HuH-7 (cell line): ENCODE data around the gene SFXN5.

ENCODE experiments used
- DNase-seq: peaks from one replicate; pipeline ENCODE4 v3.0.0; 2011; ENCODE audit warnings: low spot score

The SFXN5 gene

DNA sequence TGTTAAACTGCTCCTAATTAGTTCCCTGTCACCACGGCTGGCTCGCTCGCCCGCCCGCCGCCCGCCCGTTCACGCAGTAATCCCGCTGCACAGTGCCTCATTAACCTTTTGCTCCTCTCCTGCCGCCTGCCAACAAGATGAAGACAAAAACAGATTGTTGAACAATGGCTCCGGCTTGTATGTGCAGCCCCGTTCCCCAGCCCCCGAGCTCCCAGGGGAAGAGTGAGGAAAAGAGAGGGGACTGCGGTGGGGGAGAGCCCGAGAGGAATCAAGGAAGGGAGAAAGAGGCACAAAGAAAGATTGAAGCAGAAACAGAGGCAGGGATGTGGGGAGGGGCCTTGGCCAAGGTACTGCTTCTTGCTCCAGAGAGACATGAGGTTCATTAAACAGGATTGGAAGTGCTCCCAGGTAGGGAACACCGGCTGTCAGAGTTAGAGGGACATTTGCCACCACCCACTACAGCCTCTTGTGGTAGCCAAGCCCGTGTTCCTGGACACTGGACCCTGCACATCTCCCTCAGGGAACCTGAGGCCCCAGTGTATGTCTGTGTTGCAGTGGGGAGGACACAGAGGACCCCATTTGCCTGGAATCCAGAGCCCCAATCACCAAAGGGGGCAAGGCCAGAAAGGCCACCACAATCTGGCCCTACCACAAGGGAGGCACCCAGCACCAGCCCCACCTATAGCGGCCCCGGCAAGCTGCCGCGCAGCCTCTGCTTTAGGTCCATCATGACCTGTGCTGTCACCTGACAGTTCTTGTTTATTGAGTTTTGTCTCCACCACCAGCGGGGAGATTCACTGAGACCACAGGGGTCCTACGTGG, 116.1 kb downstream of the SFXN5 start:
- DNase-seq, result no peak

- no peak for DNase-seq
These were observed 116.9 kb downstream of the SFXN5 start for GRCh38 chr2:72954376-72955227.

- DNase-seq, result no peak
These were observed 117.5 kb downstream of the SFXN5 start for GRCh38 chr2:72953976-72954375.

DNA sequence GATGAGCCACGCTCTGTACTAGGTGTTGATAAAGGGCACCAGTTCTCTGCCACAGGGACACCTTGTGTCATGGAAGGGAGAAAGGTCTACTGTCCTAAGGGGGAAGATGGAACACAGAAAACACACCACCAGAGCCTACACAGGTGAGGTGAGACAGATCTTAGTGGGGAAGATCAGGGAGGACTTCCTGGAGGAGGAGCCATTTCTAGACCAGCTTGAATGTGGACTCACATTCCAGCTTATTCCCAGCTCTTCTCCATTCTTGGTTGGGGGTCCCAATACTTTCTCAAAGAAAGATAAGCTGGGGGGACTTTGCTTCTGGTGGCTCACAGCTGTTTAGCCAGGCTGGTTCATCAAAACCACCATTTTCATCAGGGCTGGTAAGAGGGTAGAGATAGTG, 118.0 kb downstream of the SFXN5 start:
- no peak for DNase-seq

DNA sequence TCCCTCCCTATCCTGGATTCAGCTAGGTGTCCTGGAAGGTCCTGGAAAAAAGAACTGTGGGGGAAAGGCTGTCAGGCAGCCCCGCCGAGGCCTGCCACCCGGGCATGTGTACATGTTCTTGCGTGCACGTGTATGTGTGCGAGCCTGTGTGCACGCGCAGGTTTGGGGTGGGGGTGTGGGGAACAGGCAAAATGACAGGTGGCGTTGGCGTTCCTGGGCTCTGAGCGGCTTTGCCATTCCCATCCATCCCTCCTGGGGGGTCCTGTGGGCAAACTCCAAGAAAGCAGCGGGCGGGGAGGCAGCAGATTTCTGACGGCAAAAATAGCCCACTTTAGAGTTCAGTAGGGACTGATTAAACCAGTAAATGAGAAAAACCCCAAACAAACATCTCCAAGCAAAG, 118.6 kb downstream of the SFXN5 start:
- DNase-seq, result no peak

GRCh38 chr2:72952110-72952823, 119.2 kb downstream of the SFXN5 start:
- DNase-seq, result no peak

DNA sequence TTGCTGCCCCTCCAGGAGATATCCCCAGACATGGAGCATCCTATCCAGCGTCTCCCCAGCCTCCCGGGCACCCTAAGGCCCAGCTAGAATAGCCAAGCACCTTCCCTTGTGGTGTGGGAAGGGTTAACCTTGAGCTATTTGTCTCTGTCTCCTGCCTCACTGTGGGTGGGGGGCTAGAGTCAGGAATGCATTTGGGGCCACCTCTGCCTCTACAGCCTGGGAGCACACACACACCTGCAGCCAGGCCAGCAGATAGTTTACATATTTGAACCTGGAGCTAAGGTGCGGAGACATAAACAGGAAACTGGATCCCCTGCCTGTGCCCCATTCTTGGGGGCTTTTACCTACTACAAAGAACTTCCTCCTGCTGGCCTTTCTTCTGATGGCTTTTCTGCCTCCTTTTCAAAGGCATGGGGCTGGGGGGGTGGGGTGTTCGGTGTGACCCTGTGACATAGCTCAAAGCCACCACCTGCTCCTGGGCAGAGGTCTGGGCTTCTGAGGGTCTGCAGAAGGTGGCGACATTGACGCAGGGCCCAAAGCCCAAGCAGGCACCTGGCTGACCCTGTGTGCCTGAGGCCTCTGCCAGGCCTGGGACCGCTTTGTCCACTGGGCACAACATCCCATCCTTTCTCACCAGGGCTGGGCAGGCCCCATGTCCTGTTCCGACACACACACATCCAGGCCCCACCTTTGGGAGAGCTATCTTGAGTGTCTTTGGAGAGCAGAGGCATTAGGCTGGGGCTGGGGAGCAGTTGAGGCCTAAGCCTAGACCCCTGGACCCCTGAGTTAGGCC, 120.0 kb downstream of the SFXN5 start:
- no peak for DNase-seq

GRCh38 chr2:72950558-72951255, 120.8 kb downstream of the SFXN5 start:
- DNase-seq, result no peak

DNA sequence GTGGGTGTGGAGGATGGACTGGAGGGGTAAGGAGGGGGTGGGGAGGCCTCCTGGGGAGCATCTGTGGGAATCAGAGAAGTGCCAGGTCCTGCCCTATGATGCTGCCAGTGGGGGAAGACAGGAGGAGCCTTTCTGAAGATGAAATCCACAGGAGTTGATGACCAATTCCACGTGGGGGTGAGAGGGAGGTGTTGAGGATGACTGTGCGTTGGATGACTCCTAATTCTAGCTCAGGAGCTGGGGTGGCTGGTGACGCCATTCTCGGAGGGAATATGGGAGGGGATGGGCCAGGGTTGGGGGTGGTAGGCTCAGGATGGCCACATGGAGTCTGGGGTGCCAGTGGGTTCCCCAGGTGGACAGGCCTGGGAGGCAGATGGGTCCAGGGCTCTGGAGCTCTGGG, 121.9 kb downstream of the SFXN5 start:
- no peak for DNase-seq

- DNase-seq, result no peak
These were observed 122.5 kb downstream of the SFXN5 start for GRCh38 chr2:72949045-72949444.

- no peak for DNase-seq
These were observed 123.3 kb downstream of the SFXN5 start for GRCh38 chr2:72947952-72948830.

DNA sequence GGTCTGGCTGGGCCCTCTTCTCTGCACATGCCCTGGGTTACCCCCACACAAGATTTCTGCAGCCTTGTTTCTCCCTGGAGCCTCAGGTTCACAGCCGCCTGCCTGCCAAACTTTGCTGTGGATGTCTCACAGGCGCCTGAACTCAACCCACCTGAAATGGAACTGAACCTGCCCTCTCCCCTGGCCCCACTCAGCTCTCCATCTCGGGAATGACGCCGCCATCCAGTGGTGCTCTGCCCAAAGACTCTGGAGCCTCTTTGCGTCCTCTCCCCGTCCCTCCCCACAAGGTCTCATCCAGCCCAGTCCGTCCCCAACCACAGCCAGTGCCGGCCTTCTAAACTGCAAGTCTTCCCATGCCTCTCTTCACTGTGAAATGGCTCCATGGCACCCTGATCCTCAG, 125.0 kb downstream of the SFXN5 start:
- no peak for DNase-seq

DNA sequence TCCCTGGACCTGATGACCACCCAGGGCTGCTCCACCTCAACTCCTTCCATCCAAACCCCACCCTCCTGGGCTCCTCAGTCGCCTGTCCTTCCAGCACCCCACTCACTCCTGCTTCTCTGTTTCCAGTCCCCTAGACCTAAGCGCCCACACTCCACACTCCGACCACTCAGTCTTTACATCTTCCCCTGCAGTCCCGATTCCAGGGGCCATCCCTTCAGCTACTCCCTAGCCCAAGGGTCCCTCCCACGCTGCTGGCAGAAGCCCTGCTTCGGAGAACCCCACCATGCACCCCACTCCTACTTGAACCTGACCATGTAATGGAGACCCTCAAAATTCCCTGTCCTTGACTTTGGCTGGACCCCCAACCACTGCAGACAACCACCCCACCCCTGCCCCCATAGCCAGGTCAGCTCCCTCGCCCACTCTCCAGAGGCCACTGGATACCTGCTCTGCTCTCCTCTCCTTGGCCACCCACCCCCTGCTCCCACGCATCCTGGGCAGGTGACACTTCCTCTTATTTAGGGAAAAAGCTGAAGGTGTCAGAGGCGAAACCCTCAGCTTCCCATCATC, 126.0 kb downstream of the SFXN5 start:
- DNase-seq, result no peak

- DNase-seq, result no peak
These were observed 126.6 kb downstream of the SFXN5 start for GRCh38 chr2:72944804-72945449.

DNA sequence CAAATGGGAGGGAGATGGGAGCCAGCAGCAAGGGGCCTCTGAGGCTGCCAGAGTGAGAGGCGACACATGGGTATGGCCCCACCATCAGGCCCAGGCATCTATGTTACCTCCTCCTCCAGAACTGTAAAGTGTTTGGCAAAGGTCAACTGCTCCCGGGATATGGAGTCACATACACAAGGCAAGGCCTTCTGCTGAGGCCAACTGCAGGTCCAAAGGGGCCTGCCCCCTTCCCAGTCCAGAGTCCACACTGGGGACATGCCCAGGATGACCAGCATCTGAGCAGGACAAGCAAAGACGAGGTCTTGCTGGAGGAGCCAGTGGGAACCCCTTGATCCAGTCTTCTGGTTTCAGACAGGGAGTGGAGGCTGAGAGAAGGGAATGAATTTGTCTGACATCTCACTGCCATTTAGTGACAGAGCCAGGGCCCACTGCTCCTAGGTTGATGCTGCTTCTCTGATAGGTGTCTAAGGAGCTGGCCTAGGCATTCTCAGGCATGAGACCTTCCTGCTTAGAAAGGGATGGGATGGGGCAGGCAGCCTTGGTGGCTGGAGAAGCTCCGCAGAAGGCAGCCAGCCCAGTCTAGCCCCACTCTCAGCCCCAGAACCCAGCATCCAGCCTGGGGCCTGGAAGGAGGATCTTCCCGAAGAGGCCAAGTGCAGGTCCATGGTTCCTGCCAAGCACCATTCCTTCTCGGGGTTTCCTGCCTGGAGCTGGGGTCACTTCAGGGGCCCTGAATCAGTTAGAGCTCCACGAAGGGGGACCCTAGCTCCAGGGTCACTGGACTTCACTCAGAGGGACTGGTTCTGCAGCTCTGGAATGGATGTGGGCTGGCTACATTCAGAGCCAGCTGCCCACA, 127.7 kb downstream of the SFXN5 start:
- no peak for DNase-seq

DNA sequence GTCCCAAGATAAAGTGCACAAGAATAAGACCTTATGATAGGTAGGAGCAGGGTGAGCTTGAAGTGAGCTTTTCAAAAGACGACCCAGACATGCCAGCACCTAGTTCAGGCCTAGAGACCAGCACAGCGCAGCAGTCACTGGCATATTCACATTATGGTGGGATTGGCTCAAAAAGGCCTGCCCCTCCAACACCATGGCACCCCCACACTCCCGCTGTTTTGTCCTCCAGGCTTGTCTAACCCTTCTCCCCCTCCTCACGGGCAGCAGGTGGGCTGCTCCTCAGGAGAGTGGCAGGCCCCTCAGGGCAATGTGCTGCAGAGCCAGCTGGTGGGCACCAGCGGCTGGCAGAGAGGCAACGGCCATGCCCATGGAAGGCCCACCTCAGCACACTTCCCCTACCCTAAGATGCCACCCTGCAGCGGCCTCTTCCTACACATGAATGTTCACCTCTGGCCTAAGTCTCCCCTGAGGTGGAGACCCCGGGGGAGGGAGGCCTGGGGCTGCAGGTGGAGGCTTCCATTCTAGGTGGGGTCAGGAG, 128.6 kb downstream of the SFXN5 start:
- no peak for DNase-seq

GRCh38 chr2:72942293-72942692, 129.2 kb downstream of the SFXN5 start:
- no peak for DNase-seq

GRCh38 chr2:72940786-72941185, 130.7 kb downstream of the SFXN5 start:
- DNase-seq, result no peak
